HUES64 (cell line): ENCODE measurements around the gene AHSP. TPM values are rescaled to one million over a fixed set of nuclear protein-coding genes. Genes with fewer than 3 reads are reported as not detected.
"Not testable (repeated sequence)": the region's sequence is repeated elsewhere in the genome, so short reads cannot be mapped to it uniquely, and the experiment has no call there.

Source experiments
- H3K27ac ChIP-seq: 2 replicates; pipeline ENCODE4 v1.7.0; 2013; ENCODE audit warnings: low read depth, low read length, inconsistent platforms
- H3K27me3 ChIP-seq: 2 replicates; pipeline ENCODE4 v1.6.1; 2013; ENCODE audit warnings: mild to moderate bottlenecking, low read length; ENCODE audit not compliant: insufficient read depth
- H3K36me3 ChIP-seq: 2 replicates; pipeline ENCODE4 v1.6.1; 2013; ENCODE audit warnings: mild to moderate bottlenecking, low read length; ENCODE audit not compliant: insufficient read depth
- H3K4me1 ChIP-seq: 2 replicates; pipeline ENCODE4 v1.6.1; 2013; ENCODE audit warnings: mild to moderate bottlenecking, low read length, moderate library complexity; ENCODE audit not compliant: insufficient read depth
- H3K4me3 ChIP-seq: 2 replicates; pipeline ENCODE4 v1.5.1; 2013; ENCODE audit warnings: mild to moderate bottlenecking, low read length, moderate library complexity
- H3K9ac ChIP-seq: 2 replicates; pipeline ENCODE4 v1.6.1; 2013; ENCODE audit warnings: mild to moderate bottlenecking, low read depth, low read length
- H3K9me3 ChIP-seq: 2 replicates; pipeline ENCODE4 v1.6.1; 2013; ENCODE audit warnings: low read depth, low read length; ENCODE audit not compliant: insufficient read depth
- WGBS: fragments of 150-250, 120-280 bp; methylation state at CpG from one replicate; pipeline ENCODE4 v1.1.7; 2013; ENCODE audit warnings: missing lambda C conversion rate; 5-methylcytosine and 5-hydroxymethylcytosine counted together
- polyA plus RNA-seq, 2 experiments: library from polyadenylated mRNA; stranded (reverse); fragments of 50-300 nt; gene quantifications; one replicate each; pipeline ENCODE4 v1.2.3, GENCODE V29; 2013

Gene AHSP, protein sequence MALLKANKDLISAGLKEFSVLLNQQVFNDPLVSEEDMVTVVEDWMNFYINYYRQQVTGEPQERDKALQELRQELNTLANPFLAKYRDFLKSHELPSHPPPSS
- 0.75 TPM for polyA plus RNA-seq (2013, experiment 1 of 2)
- polyA plus RNA-seq (2013, experiment 2 of 2), result 1.9 TPM

DNA sequence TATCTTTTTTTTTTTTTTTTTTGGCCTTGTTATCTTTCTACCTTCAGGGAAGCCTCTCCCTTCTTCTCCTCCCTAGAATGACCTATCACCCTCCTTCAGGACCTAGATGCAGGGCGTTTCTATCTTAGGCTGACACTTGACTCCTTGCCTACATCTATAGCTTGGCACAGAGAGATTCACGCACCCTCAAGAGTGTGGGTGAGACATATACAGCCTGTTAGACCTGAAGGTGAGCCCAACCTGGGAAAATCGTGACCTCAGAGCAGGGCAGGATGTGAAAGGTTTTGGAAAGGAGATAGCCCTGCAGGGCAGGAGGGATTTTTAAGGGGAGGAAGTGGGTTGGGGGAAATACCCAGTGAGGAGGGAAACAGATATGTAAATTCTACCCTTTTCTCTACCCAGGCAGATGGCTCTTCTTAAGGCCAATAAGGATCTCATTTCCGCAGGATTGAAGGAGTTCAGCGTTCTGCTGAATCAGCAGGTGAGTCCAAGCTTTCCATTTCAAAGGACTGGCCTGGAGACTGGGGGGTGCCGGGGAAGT is at the start of gene AHSP:
Gene AHSP, plus strand, starts transcription at position 167 of the 541 bp plus-strand sequence. Its CDS starts 240 bp downstream, at position 407.
- WGBS, result 33% methylated on average over 6 of the region's 6 CpGs
- no peak within 1 kb of the TSS; the same call in 1 of the 2 replicates for H3K27ac ChIP-seq
- H3K36me3 ChIP-seq, result no peaks in the 10 kb centered on the region
- no peaks in the 10 kb centered on the region for H3K9me3 ChIP-seq
- peak within 1 kb of the TSS; percentile 62 for H3K4me3 ChIP-seq
- peaks cover 17% of the 10 kb centered on the region; the same call in 1 of the 2 replicates for H3K4me1 ChIP-seq
- peaks cover 38% of the 10 kb centered on the region for H3K27me3 ChIP-seq
- H3K9ac ChIP-seq, result no peak within 1 kb of the TSS

DNA sequence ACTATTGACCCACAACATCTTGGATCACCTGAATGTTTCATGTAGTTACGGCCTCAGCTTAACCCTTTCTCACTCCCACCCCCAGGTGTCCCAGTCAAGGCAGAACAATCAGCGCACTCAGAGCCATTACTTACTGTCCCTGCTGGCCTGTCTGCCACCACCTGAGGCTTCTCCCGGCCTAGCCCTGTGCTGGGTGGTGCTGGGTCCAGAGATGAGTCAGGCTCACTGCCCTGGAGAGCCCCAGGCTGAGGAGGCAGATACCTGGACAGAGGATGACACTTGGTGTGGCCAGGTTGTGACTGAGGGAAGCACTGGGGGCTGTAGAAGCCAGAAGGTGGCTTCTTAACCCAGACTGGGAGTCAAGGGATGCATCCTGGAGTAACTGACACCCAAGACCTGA is 48.7 kb upstream of the AHSP start:
- no peak overlapping the region for H3K27ac ChIP-seq
- peaks cover 46% of the 10 kb centered on the region for H3K27me3 ChIP-seq
- H3K36me3 ChIP-seq, result 0 out of 2 replicates have a peak, but pooled peaks cover 4% of the 10 kb centered on the region
- no peaks in the 10 kb centered on the region for H3K9me3 ChIP-seq
- no peak overlapping the region for H3K4me3 ChIP-seq
- H3K4me1 ChIP-seq, result no peaks in the 10 kb centered on the region
- 85% methylated on average over 3 of the region's 3 CpGs for WGBS
- no peak overlapping the region for H3K9ac ChIP-seq

DNA sequence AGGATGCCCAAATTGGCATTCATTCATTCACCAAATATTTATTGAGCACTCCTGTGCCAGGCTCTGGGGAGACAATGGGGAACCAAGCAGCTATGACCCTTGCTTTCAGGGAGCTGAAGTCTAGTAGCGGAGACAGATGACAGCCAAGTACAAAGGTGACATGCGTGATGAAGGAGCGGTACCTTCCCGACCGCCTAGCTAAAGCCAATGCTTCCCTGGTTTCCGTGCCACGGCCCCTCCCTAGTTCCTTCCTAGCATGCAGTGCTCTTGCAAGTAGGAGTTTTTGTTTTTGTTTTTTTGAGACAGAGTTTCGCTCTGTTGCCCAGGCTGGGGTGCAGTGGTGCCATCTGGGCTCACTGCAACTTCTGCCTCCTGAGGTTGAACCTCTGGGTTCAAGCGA is 47.9 kb upstream of the AHSP start:
- Histone ChIP-seq H3K9me3 (no peaks in the 10 kb centered on the region), H3K27ac (no peak overlapping the region), H3K9ac (no peak overlapping the region), H3K4me1 (0 out of 2 replicates have a peak, but pooled peaks cover under 1% of the 10 kb centered on the region), H3K4me3 (no peak overlapping the region), H3K27me3 (peaks cover 40% of the 10 kb centered on the region), H3K36me3 (0 out of 2 replicates have a peak, but pooled peaks cover under 1% of the 10 kb centered on the region)
- WGBS, result 92% methylated on average over 9 of the region's 9 CpGs

DNA sequence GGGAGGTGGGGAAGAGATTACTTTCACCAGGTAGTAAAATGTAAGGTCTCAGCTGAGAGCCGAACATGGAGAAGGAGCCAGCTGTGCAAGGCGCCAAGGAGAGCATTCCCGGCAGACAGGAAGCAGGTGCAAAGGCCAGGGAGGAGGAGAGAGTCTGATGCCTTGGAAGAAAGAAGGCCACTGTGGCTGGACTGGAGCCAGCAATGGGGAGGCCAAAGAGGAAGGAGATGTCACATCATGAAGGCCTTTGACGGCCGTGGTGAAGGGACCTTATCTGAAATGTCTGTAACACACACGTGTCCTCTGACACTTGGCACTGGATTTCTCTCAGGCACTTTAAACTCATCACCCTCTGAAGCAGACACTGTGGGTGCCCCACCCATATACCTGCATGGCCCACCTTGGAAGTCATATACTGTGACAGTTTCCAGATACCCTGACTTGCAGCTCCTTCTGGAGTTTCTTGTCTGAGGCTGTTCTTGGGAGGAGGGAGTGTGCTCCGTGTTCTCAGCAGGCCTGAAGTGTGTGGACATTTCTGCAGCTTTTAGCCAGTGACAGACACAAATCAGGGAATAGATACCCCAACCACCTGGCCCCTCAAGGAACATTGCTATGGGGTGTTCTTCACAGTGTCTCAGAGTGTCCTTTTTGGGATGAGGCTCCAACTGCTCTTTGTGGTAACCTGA is 46.7 kb upstream of the AHSP start:
- Histone ChIP-seq H3K9ac (no peak overlapping the region), H3K4me1 (0 out of 2 replicates have a peak, but pooled peaks cover 2% of the 10 kb centered on the region), H3K27ac (no peak overlapping the region), H3K4me3 (no peak overlapping the region), H3K27me3 (peaks cover 40% of the 10 kb centered on the region), H3K36me3 (no peaks in the 10 kb centered on the region), H3K9me3 (no peaks in the 10 kb centered on the region)
- WGBS, result 84% methylated on average over 7 of the region's 7 CpGs

DNA sequence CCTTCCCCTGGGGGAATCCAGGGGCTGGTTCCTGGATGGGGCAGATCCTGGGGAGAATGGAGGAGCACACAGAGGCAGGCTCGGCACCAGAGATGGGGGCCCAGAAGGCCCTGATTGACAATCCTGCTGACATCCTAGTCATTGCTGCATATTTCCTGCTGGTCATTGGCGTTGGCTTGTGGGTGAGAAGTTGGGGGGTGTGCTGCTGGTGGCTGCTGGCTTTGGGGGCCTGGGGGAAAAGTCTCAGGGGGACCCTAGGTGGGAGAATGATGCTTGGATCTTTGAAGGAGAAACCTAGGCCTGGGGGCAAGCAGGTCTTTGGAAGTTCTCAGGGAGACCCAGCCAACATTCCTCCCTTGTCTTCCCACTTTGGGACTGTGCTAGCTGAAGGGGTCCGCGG is 44.6 kb upstream of the AHSP start, which contains the start of gene SLC5A2:
Gene SLC5A2, plus strand, starts transcription at position 43 of the 400 bp plus-strand sequence. Its CDS starts 14 bp downstream, at position 57.
- Histone ChIP-seq H3K27ac (no peak within 1 kb of the TSS), H3K4me1 (0 out of 2 replicates have a peak, but pooled peaks cover 2% of the 10 kb centered on the region), H3K36me3 (no peaks in the 10 kb centered on the region), H3K27me3 (peaks cover 56% of the 10 kb centered on the region), H3K9me3 (no peaks in the 10 kb centered on the region), H3K9ac (no peak within 1 kb of the TSS), H3K4me3 (no peak within 1 kb of the TSS)
- WGBS, result 93% methylated on average over 4 of the region's 4 CpGs

DNA sequence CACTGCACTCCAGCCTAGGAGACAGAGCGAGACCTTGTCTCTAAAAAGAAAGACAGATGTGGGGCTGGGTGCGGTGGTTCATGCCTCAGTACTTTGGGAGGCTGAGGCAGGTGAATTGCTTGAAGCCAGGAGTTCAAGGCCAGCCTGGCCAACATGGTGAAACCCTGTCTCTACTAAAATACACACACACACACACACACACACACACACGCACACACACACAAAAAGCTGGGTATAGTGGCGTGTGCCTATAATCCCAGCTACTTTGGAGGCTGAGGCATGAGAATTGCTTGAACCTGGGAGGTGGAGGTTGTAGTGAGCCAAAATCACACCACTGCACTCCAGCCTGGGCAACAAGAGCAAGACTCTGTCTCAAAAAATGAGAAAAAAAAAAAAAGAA is 43.7 kb upstream of the AHSP start:
- peaks cover 62% of the 10 kb centered on the region for H3K27me3 ChIP-seq
- not testable (repeated sequence) for H3K27ac ChIP-seq, H3K36me3 ChIP-seq, H3K4me3 ChIP-seq, H3K9me3 ChIP-seq, H3K9ac ChIP-seq, H3K4me1 ChIP-seq
- WGBS, result 90% methylated on average over 3 of the region's 4 CpGs

DNA sequence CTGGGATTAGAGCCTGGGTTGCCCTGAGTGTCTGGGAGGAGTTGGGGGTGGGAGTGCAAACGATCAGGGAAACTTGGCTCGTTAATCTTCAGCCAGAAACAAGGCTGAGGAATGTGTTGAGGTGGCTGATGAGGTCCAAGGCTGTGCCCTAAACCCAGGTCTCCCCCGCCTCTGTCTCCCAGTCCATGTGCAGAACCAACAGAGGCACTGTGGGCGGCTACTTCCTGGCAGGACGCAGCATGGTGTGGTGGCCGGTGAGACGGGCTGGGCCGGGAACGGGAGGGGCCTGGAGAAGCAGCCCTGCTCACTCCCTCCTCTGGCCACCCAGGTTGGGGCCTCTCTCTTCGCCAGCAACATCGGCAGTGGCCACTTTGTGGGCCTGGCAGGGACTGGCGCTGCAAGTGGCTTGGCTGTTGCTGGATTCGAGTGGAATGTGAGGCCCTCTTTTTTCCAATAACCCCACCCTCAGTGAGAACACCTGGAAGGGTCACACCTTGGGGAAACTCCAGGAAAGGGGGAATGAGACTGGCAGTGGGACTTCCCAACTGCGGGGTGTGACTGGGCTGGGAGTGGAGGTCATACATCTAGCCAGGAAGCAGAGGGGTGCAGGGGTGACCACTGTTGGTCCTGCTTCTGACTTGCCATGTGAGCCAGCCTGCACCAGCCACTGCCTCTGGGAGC is 43.1 kb upstream of the AHSP start:
- peaks cover 66% of the 10 kb centered on the region for H3K27me3 ChIP-seq
- no peak overlapping the region for H3K27ac ChIP-seq
- no peak overlapping the region for H3K4me3 ChIP-seq
- 0 out of 2 replicates have a peak, but pooled peaks cover 2% of the 10 kb centered on the region for H3K4me1 ChIP-seq
- no peak overlapping the region for H3K9ac ChIP-seq
- 36% methylated on average over 13 of the region's 14 CpGs for WGBS
- H3K36me3 ChIP-seq, result no peaks in the 10 kb centered on the region
- no peaks in the 10 kb centered on the region for H3K9me3 ChIP-seq

DNA sequence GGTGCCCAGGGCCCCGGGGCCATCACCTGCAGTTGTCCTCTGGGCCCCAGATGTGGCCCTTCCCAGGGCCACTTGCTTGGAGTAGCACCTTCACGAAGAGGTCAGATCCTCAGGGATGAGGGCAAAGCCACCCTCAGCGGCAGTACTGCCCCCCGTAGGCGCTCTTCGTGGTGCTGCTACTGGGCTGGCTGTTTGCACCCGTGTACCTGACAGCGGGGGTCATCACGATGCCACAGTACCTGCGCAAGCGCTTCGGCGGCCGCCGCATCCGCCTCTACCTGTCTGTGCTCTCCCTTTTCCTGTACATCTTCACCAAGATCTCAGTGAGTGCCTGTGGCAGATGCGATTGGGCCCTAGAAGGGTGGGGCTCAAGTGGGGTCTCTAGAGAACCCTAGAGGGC is 42.1 kb upstream of the AHSP start:
- Histone ChIP-seq H3K4me1 (0 out of 2 replicates have a peak, but pooled peaks cover 2% of the 10 kb centered on the region), H3K27me3 (peaks cover 66% of the 10 kb centered on the region), H3K36me3 (peaks cover 6% of the 10 kb centered on the region; the same call in 1 of the 2 replicates)

DNA sequence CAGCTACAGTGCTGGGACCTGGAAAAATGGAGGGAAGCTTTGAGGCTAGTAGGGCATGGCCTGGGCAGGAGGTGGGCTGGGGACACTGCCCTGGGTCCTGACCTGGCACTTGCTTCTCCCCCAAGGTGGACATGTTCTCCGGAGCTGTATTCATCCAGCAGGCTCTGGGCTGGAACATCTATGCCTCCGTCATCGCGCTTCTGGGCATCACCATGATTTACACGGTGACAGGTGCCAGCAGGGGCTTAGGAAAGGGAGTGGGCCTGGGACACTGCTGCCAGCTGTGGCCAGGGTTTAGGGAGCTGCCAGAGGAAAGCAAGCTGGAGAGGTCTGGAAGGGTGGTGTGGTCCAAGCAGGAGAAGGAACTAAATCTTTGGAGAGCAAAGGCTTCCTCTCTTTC is 41.7 kb upstream of the AHSP start:
- Histone ChIP-seq H3K36me3 (peaks cover 11% of the 10 kb centered on the region), H3K27ac (no peak overlapping the region), H3K4me3 (no peak overlapping the region), H3K4me1 (0 out of 2 replicates have a peak, but pooled peaks cover 2% of the 10 kb centered on the region), H3K9me3 (no peaks in the 10 kb centered on the region), H3K27me3 (peaks cover 64% of the 10 kb centered on the region), H3K9ac (no peak overlapping the region)
- WGBS, result 92% methylated on average over 5 of the region's 5 CpGs

More for the DNA sequence above, 42.1 kb upstream of the AHSP start:
- Histone ChIP-seq H3K4me3 (no peak overlapping the region), H3K9me3 (no peaks in the 10 kb centered on the region), H3K27ac (no peak overlapping the region), H3K9ac (no peak overlapping the region)
- WGBS, result 94% methylated on average over 17 of the region's 17 CpGs

DNA sequence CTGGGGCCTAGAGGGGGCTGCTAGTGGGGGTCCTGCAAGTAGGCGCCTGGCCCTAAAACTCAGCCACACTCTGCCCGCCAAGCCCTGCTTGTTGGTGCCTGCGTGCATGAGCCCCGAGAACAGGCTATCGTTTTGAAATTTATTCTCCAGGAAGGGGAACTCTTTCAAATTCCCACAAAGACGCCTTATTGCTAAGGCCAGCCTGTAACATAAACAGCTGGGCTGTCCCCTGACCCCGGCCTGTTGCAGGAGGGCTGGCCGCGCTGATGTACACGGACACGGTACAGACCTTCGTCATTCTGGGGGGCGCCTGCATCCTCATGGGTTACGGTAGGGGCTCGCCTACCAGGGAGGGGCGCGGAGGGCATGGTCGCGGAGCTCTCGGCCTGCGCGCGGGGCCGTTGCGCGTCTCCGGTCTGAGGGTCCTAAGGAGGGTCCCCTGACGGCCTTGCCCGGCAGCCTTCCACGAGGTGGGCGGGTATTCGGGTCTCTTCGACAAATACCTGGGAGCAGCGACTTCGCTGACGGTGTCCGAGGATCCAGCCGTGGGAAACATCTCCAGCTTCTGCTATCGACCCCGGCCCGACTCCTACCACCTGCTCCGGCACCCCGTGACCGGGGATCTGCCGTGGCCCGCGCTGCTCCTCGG is 40.5 kb upstream of the AHSP start:
- Histone ChIP-seq H3K4me1 (0 out of 2 replicates have a peak, but pooled peaks cover 2% of the 10 kb centered on the region), H3K9ac (peak overlapping the region; percentile 1; the same call in 1 of the 2 replicates), H3K27ac (no peak overlapping the region), H3K9me3 (no peaks in the 10 kb centered on the region), H3K4me3 (peak overlapping the region; percentile 66), H3K27me3 (peaks cover 58% of the 10 kb centered on the region), H3K36me3 (peaks cover 19% of the 10 kb centered on the region)
- 8% methylated on average over 48 of the region's 48 CpGs for WGBS
